Activated T-cell treated with anti-CD3 and anti-CD28 coated beads, Interleukin-2, amount 50 U/mL, for 72 hours (primary cell): Measurements from ENCODE around the gene MOB1B. TPM values are rescaled to one million over a fixed set of nuclear protein-coding genes. Genes with fewer than 3 reads are reported as not detected.

ENCODE experiments used
- ATAC-seq, 2 donors: fragments of 150-1000 bp; cut with Tn5 transposase; replicated peaks in 1 of 2; 2 replicates each; pipeline ENCODE4 v1.10.0; 2021; ENCODE audit warnings: moderate library complexity in 2 of 2, mild to moderate bottlenecking in 1 of 2
- DNase-seq, 2 donors: peaks; one replicate each; pipeline ENCODE4 v3.0.0; 2021 to 2022; ENCODE audit warnings: mixed read lengths in 1 of 2
- H3K27ac Mint-ChIP-seq: one replicate; pipeline ENCODE4 v1.8.0; 2022; ENCODE audit warnings: mild to moderate bottlenecking, moderate library complexity, mixed read lengths
- H3K27me3 Mint-ChIP-seq: one replicate; pipeline ENCODE4 v1.8.0; 2022; ENCODE audit warnings: low read depth, mixed read lengths
- H3K36me3 Mint-ChIP-seq, 2 donors: one replicate each; pipeline ENCODE4 v1.8.0; 2022; ENCODE audit warnings: mixed read lengths in 2 of 2, mild to moderate bottlenecking in 1 of 2; ENCODE audit not compliant: insufficient read depth in 2 of 2
- H3K4me1 Mint-ChIP-seq: one replicate; pipeline ENCODE4 v1.8.0; 2022; ENCODE audit warnings: low read depth, mixed read lengths
- H3K4me3 Mint-ChIP-seq, 2 donors: one replicate each; pipeline ENCODE4 v1.8.0; 2022; ENCODE audit warnings: mild to moderate bottlenecking in 2 of 2, mixed read lengths in 2 of 2, moderate library complexity in 2 of 2
- H3K9me3 Mint-ChIP-seq, 2 donors: one replicate each; pipeline ENCODE4 v1.8.0; 2022; ENCODE audit warnings: mixed read lengths in 2 of 2
- total RNA-seq, 2 donors: library from RNA; stranded (reverse); gene quantifications; one replicate each; pipeline ENCODE4 v1.2.3, GENCODE V29; 2022

MOB1B gene
- 10 to 100 TPM; 27.6 to 34.3 TPM for total RNA-seq

GRCh38 chr4:70901984-70902576 is at the start of gene MOB1B:
Gene MOB1B (plus strand): TSS chr4:70902369. CDS start chr4:70902537, 168 bp downstream.
- Mint-ChIP-seq H3K9me3 (no peaks in the 10 kb centered on the region), H3K27ac (peak within 1 kb of the TSS; percentile 91), H3K4me3 (peak within 1 kb of the TSS; percentile 95 to 97), H3K4me1 (peaks cover 39% of the 10 kb centered on the region), H3K36me3 (peaks cover 3 to 15% of the 10 kb centered on the region in 2 donors), H3K27me3 (no peaks in the 10 kb centered on the region)
- DNase-seq (peak; percentile 86 to 93), ATAC-seq (peak; percentile 95 to 98)

- H3K9me3 Mint-ChIP-seq: no peaks in the 10 kb centered on the region
- H3K4me1 Mint-ChIP-seq: no peaks in the 10 kb centered on the region
- no peak overlapping the region for H3K4me3 Mint-ChIP-seq
- ATAC-seq: no peak
- no peaks in the 10 kb centered on the region for H3K36me3 Mint-ChIP-seq
- H3K27ac Mint-ChIP-seq: no peak overlapping the region
- DNase-seq: no peak
- no peaks in the 10 kb centered on the region for H3K27me3 Mint-ChIP-seq
Observed at GRCh38 chr4:70855464-70855863, 46.7 kb upstream of the MOB1B start.

- no peaks in the 10 kb centered on the region for H3K36me3 Mint-ChIP-seq
- no peaks in the 10 kb centered on the region for H3K27me3 Mint-ChIP-seq
- no peak for ATAC-seq
- H3K9me3 Mint-ChIP-seq: no peaks in the 10 kb centered on the region
- no peak for DNase-seq
- no peak overlapping the region for H3K4me3 Mint-ChIP-seq
- no peak overlapping the region for H3K27ac Mint-ChIP-seq
- H3K4me1 Mint-ChIP-seq: peaks cover 14% of the 10 kb centered on the region
Observed at GRCh38 chr4:70858454-70858853, 43.7 kb upstream of the MOB1B start.

- Mint-ChIP-seq H3K36me3 (no peaks in the 10 kb centered on the region), H3K4me1 (peaks cover 20% of the 10 kb centered on the region), H3K4me3 (no peak overlapping the region), H3K9me3 (no peaks in the 10 kb centered on the region), H3K27me3 (no peaks in the 10 kb centered on the region), H3K27ac (no peak overlapping the region)
- no peak for ATAC-seq
- no peak for DNase-seq
Observed at GRCh38 chr4:70859066-70859465, 43.1 kb upstream of the MOB1B start.

- Mint-ChIP-seq H3K27me3 (no peaks in the 10 kb centered on the region), H3K4me1 (peaks cover 21% of the 10 kb centered on the region), H3K27ac (peak overlapping the region; percentile 50), H3K36me3 (no peaks in the 10 kb centered on the region), H3K9me3 (no peaks in the 10 kb centered on the region), H3K4me3 (peak overlapping the region; percentile 35 to 60)
- DNase-seq: peak; percentile 38 to 51
- ATAC-seq: peak; percentile 98 to 100
Observed at GRCh38 chr4:70863099-70863790, 38.9 kb upstream of the MOB1B start.

GRCh38 chr4:70868778-70869177 is 33.4 kb upstream of the MOB1B start:
- no peak for DNase-seq
- no peak overlapping the region for H3K4me3 Mint-ChIP-seq
- no peaks in the 10 kb centered on the region for H3K36me3 Mint-ChIP-seq
- peaks cover 5% of the 10 kb centered on the region for H3K4me1 Mint-ChIP-seq
- ATAC-seq: no peak
- no peaks in the 10 kb centered on the region for H3K27me3 Mint-ChIP-seq
- no peak overlapping the region for H3K27ac Mint-ChIP-seq
- H3K9me3 Mint-ChIP-seq: no peaks in the 10 kb centered on the region

- ATAC-seq (no peak), DNase-seq (no peak)
- H3K4me3 Mint-ChIP-seq: no peak overlapping the region
- no peaks in the 10 kb centered on the region for H3K36me3 Mint-ChIP-seq
- H3K27ac Mint-ChIP-seq: no peak overlapping the region
- no peaks in the 10 kb centered on the region for H3K9me3 Mint-ChIP-seq
- no peaks in the 10 kb centered on the region for H3K27me3 Mint-ChIP-seq
- no peaks in the 10 kb centered on the region for H3K4me1 Mint-ChIP-seq
Observed at GRCh38 chr4:70873216-70873615, 29.0 kb upstream of the MOB1B start.

GRCh38 chr4:70874268-70875156 is 27.7 kb upstream of the MOB1B start:
- H3K27me3 Mint-ChIP-seq: no peaks in the 10 kb centered on the region
- DNase-seq (no peak), ATAC-seq (no peak)
- no peaks in the 10 kb centered on the region for H3K4me1 Mint-ChIP-seq
- H3K4me3 Mint-ChIP-seq: no peak overlapping the region
- H3K36me3 Mint-ChIP-seq: no peaks in the 10 kb centered on the region
- H3K27ac Mint-ChIP-seq: no peak overlapping the region
- no peaks in the 10 kb centered on the region for H3K9me3 Mint-ChIP-seq

- no peak for DNase-seq
- Mint-ChIP-seq H3K36me3 (no peaks in the 10 kb centered on the region), H3K9me3 (no peaks in the 10 kb centered on the region), H3K4me1 (no peaks in the 10 kb centered on the region), H3K4me3 (no peak overlapping the region), H3K27me3 (no peaks in the 10 kb centered on the region), H3K27ac (no peak overlapping the region)
- no peak for ATAC-seq
Observed at GRCh38 chr4:70877556-70877955, 24.6 kb upstream of the MOB1B start.

- H3K9me3 Mint-ChIP-seq: no peaks in the 10 kb centered on the region
- no peak overlapping the region for H3K27ac Mint-ChIP-seq
- no peaks in the 10 kb centered on the region for H3K4me1 Mint-ChIP-seq
- ATAC-seq (no peak), DNase-seq (no peak)
- H3K4me3 Mint-ChIP-seq: no peak overlapping the region
- no peaks in the 10 kb centered on the region for H3K36me3 Mint-ChIP-seq
- H3K27me3 Mint-ChIP-seq: no peaks in the 10 kb centered on the region
Observed at GRCh38 chr4:70880739-70881138, 21.4 kb upstream of the MOB1B start.

- Mint-ChIP-seq H3K9me3 (no peaks in the 10 kb centered on the region), H3K27me3 (no peaks in the 10 kb centered on the region), H3K4me3 (no peak overlapping the region), H3K27ac (no peak overlapping the region), H3K4me1 (no peaks in the 10 kb centered on the region), H3K36me3 (no peaks in the 10 kb centered on the region)
- ATAC-seq: no peak
- DNase-seq: peak in 1 of 2 donors; percentile 3
Observed at GRCh38 chr4:70885174-70885573, 17.0 kb upstream of the MOB1B start.

- ATAC-seq: no peak
Observed at GRCh38 chr4:70892086-70892769, 9.9 kb upstream of the MOB1B start.

GRCh38 chr4:70893790-70894189 is 8.4 kb upstream of the MOB1B start:
- Mint-ChIP-seq H3K4me1 (no peaks in the 10 kb centered on the region), H3K4me3 (no peak overlapping the region), H3K27ac (no peak overlapping the region), H3K9me3 (no peaks in the 10 kb centered on the region), H3K36me3 (no peaks in the 10 kb centered on the region), H3K27me3 (no peaks in the 10 kb centered on the region)
- no peak for ATAC-seq
- no peak for DNase-seq

More at GRCh38 chr4:70892086-70892769, 9.9 kb upstream of the MOB1B start:
- no peaks in the 10 kb centered on the region for H3K4me1 Mint-ChIP-seq
- H3K27ac Mint-ChIP-seq: no peak overlapping the region
- no peak overlapping the region for H3K4me3 Mint-ChIP-seq
- H3K27me3 Mint-ChIP-seq: no peaks in the 10 kb centered on the region
- no peaks in the 10 kb centered on the region for H3K36me3 Mint-ChIP-seq
- no peak for DNase-seq
- H3K9me3 Mint-ChIP-seq: no peaks in the 10 kb centered on the region
